Lung microvascular endothelial cell (primary cell): Measurements from ENCODE around the gene MRPS30. TPM values are rescaled to one million over a fixed set of nuclear protein-coding genes. Genes with fewer than 3 reads are reported as not detected.
"Not testable (repeated sequence)": the region's sequence is repeated elsewhere in the genome, so short reads cannot be mapped to it uniquely, and the experiment has no call there.

ENCODE experiments used
- DNase-seq, 2 donors: peaks; one replicate each; pipeline versions ENCODE4 v3.0.0 to v3.0.0-alpha.2; 2010; ENCODE audit warnings: low read depth in 2 of 2
- total RNA-seq: library from RNA; depleted of rRNA; stranded (reverse); fragments of >200 nt; gene quantifications from 2 replicates; pipeline ENCODE4 v1.2.1, GENCODE V29; 2014

Gene MRPS30
- total RNA-seq, 1 donor from 2014 or later, result 64.5 TPM

DNA sequence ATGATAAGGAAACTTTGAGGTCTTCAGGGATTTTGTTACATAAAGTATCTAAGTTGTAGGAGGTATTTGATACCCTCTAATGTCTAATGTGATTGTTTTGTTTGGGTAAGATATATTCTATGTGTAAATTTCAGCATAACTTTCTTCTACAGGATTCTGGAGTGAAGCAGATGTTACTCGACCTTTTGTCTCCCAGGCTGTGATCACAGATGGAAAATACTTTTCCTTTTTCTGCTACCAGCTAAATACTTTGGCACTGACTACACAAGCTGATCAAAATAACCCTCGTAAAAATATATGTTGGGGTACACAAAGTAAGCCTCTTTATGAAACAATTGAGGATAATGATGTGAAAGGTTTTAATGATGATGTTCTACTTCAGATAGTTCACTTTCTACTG, 6.0 kb downstream of the MRPS30 start:
- DNase-seq, result peak in 1 of 2 donors; percentile 69

- no peak for DNase-seq
Observed at GRCh38 chr5:44821164-44821563, 12.4 kb downstream of the MRPS30 start.

DNA sequence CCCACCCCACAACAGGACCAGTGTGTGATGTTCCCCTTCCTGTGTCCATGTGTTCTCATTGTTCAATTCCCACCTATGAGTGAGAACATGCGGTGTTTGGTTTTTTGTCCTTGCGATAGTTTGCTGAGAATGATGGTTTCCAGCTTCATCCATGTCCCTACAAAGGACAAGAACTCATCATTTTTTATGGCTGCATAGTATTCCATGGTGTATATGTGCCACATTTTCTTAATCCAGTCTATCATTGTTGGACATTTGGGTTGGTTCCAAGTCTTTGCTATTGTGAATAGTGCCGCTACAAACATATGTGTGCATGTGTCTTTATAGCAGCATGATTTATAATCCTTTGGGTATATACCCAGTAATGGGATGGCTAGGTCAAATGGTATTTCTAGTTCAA, 15.9 kb downstream of the MRPS30 start:
- DNase-seq, result not testable (repeated sequence)

- no peak for DNase-seq
Observed at GRCh38 chr5:44827681-44828080, 18.9 kb downstream of the MRPS30 start.

GRCh38 chr5:44828719-44829118, 20.0 kb downstream of the MRPS30 start:
- no peak for DNase-seq

DNA sequence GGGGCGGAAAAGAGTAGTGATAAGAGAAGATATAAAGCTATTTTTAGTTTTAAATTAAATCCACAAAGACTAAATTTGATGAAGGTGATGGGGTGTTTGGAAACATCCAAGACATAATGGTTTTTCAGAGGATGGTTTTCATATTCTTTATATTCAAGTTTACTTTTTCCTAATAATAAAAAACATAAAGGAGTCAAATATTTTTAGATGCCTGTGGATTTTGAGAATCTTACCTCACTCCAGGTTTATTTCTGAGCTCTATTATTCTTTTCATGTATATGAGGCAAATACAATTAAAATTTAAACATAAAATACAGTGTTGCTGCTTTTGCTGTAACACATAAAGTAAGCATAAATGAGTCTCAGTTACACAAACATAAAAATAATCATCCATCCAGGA, 22.2 kb downstream of the MRPS30 start:
- no peak for DNase-seq

DNA sequence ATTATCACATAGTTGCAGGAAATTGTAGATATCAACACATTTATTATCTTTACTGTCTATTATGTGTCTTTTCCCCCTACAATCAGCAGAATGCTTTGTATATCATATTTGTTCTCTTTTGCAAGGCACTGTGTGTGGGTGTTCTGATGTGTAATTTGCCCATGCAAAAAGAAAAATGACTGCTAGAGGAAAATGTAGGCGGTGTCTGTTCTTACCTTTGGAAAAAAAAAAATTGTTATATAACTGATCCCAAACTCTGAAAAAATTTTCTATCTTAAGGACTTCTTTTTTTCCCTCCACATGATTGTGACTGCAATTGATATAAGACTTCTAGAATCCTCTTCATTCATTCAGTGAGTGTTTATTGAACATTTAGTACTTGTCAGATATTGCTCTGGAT, 24.5 kb downstream of the MRPS30 start:
- no peak for DNase-seq

DNA sequence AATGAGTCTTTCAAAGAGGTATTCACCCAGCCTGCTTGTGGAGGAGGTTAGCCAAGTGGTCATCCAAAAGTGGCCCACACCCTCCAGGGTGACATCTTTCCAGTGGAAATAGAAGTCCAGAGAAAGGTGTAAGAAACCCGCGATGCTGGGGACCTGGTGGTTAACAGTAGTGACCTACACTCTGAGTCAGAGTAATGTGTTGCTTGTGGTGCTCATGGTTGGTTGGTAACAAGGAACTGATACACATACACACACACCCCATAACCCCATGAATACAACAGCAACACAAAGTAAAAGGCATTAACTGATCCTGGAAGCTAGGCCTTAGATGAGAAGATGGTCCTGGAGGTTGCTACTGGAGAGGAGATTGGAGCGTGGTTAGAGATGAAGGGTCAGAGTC, 26.9 kb downstream of the MRPS30 start:
- no peak for DNase-seq

- no peak for DNase-seq
Observed at GRCh38 chr5:44839018-44839681, 30.4 kb downstream of the MRPS30 start.

DNA sequence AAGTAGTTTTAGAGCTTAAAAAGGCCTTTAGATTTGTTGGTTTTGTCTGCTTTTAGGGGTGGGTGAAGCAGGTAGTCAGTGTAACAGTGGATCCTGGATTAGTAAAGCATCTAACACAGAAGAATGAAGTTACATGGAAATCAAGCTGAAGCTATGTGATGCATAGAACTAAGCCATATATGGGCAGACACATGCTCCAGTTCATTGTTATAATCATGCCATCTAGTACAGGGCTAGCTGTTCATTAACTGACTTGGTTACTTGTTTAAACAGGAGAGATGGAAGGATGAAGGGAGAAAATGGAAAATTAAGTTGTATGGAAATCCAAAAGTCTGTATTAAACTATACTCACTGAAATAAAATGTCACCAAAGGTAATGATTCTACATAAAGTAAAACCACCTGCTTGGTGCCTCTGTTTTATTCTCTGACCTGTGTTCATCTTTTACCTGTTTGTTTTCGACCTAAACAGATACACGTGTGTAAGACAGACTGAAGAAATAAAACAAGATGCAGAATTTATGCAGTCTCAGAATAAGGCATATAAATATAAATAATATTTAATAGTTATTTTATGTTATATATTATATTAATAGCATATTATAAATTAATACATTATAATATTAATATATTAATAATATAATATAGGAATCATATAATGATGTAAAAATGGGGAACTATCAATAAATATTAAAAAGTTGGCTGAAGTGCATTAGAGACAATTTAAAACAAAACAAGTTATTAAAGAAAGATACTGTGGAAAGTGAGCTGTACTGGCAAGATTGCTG, 33.9 kb downstream of the MRPS30 start:
- no peak for DNase-seq

DNA sequence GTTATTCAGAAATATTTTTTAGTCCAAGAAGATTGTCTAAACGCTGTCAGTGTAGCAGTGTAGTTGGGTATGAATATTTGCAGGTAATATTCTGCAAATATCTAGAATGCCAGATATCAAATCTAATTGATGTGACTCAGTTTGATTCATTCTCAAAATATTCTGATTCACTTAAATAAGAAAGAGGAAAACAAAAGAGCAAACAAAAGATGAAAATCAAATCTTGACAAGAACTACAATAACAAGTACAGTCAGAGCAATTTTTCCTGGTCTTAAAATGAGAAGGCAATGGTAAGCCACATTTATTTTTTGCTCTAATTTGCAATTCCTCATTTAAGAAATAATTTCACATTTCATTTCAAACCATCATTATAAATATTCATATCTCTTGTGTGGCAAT, 36.0 kb downstream of the MRPS30 start:
- no peak for DNase-seq

DNA sequence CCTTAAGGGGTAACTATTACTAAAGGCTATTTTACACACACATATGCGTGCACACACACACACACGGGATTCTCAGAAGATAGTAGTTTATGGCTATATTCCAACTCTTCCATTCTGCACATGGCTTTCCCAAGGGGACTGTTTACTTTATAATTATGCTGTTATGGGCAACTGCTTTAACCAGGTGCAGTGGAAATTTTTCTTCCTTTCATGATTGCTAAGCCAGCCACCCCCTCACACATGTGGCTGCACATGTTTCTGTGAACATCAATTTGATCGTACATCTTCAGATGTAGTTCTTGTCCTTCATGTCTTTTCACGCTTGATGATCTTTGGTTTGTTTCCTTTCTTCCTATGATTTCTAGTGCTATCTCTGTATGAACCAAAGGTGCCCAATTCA, 37.0 kb downstream of the MRPS30 start:
- no peak for DNase-seq

DNA sequence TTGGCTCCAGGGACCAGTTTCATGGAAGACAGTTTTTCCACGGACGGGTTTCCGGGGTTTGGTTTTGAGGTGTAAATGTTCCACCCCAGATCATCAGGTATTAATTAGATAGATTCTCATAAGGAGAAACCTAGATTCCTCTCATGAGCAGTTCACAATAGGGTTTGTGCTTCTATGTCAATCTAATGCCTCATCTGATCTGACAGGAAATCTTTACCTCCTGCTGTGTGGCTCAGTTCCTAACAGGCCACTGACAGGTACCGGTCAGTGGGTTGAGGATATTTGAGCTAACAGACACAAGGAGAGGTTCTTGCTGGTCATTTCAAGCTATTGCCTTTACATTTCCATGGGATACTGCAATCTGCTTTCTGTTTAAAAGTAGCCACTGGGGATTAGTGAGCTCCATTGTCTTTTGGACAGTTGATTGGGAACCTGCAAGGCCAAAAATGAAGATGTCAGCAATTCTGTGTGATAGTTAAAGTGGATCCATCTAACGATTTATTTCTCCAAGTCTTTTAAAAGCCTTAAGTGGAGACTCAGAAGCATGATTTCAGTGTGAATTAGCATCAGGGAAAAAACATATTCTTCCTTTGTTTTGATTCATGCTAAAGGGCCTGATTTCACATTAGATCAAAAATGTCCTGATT, 38.6 kb downstream of the MRPS30 start:
- DNase-seq, result no peak

GRCh38 chr5:44860267-44860666, 51.5 kb downstream of the MRPS30 start:
- no peak for DNase-seq

- peak; percentile 22 to 31 for DNase-seq
Observed at GRCh38 chr5:44862808-44863207, 54.1 kb downstream of the MRPS30 start.
